PC-3 (cell line): Measurements from ENCODE around the gene NHS.

Experiments
- EZH2 ChIP-seq: fragments of 300-600 bp; sonication (generic); IDR thresholded peaks from one replicate; pipeline ENCODE4 v1.6.1; 2017; ENCODE audit warnings: antibody characterized with exemption, mild to moderate bottlenecking, low read length; ENCODE audit not compliant: unreplicated experiment
- TF ChIP-seq, protein P1 (sequence below): fragments of 300-600 bp; sonication (generic); conservative IDR thresholded peaks from 2 replicates; pipeline ENCODE4 v1.5.1; 2017; ENCODE audit warnings: antibody characterized with exemption, low read depth, mild to moderate bottlenecking, low read length

DNA sequence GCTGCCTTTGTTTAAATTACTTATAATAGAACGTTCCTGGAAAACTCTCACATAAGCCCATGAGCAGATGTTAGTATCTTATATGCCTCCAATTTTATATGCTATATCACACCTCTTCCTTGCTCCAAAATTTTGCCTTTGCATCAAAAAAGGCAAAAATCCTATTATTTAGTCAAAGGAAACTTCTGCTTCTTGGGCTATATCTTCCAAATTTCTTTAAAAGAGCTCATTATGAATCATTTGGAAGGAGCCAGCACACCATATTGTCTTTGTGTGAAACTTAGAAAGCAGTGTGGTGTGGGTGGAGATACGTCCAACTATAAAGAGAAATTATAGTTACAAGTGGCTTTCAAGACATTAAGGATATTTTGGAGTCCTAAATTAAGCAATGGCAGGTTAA is 35.7 kb downstream of the NHS start:
- TF ChIP-seq, protein P1, sequence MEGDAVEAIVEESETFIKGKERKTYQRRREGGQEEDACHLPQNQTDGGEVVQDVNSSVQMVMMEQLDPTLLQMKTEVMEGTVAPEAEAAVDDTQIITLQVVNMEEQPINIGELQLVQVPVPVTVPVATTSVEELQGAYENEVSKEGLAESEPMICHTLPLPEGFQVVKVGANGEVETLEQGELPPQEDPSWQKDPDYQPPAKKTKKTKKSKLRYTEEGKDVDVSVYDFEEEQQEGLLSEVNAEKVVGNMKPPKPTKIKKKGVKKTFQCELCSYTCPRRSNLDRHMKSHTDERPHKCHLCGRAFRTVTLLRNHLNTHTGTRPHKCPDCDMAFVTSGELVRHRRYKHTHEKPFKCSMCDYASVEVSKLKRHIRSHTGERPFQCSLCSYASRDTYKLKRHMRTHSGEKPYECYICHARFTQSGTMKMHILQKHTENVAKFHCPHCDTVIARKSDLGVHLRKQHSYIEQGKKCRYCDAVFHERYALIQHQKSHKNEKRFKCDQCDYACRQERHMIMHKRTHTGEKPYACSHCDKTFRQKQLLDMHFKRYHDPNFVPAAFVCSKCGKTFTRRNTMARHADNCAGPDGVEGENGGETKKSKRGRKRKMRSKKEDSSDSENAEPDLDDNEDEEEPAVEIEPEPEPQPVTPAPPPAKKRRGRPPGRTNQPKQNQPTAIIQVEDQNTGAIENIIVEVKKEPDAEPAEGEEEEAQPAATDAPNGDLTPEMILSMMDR = no peak
- TF ChIP-seq EZH2 = no peak
